Stimulated activated CD4-positive, alpha-beta T cell treated with anti-CD3 and anti-CD28 coated beads, Interleukin-1b, Interleukin-23, amount 100 ng/mL, for 1 hour (primary cell): ENCODE measurements around the gene ZNF649.
A peak's percentile ranks its signal among the peaks of the same experiment; 100 is the strongest.
"Not testable (repeated sequence)": the region's sequence is repeated elsewhere in the genome, so short reads cannot be mapped to it uniquely, and the experiment has no call there.

Experiments used
- DNase-seq, 2 donors: peaks; one replicate each; pipeline ENCODE4 v3.0.0-alpha.2; 2020; ENCODE audit warnings: low read depth in 2 of 2

The ZNF649 gene

DNA sequence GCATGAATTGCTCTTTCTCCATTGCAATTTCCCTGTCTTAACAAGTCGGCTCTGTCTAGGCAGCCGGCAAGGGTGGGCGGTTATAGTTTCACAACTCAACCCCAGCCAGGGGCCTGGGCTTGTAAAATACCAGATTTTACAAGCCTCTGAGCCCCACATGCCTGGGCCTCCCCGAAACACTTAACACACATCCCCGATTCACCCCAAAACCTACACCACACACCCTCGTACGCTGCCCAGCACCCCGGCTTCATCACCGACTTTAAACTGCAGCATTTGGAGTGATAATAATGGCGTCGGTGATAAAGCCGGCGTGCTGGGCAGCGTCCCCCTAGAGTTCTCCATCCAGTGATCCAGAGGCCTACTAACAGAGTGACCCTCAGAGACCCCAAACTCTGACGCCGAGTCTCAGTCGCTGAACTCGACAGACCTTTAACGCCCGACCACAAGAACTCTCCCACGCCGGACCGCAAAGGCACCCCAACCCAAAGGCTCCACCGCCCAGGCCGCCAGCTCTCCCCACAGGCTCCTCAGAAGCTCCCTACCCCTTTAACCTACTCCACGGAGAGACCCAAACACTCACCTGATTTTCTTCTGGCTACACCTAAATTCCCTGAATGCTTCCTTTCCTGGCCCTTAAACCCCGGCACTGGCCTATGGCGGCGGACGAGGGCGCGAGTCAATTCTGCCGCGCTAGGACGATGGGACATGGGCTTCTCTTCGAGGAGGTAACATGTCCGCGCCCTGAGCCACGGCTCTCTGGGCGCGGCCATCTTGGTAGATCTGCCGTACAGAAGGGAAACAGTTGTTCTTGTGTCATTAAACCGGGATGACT, at the start of gene ZNF649:
Gene ZNF649 (minus strand): TSS at position 687 of the 835 bp plus-strand sequence. CDS start 4,910 bp downstream, outside the sequence.
- DNase-seq, result peak; percentile 39 to 58

GRCh38 chr19:51948975-51949374, 44.2 kb upstream of the ZNF649 start:
- DNase-seq, result no peak

- DNase-seq, result no peak
These were observed 41.8 kb upstream of the ZNF649 start for GRCh38 chr19:51946602-51947001.

DNA sequence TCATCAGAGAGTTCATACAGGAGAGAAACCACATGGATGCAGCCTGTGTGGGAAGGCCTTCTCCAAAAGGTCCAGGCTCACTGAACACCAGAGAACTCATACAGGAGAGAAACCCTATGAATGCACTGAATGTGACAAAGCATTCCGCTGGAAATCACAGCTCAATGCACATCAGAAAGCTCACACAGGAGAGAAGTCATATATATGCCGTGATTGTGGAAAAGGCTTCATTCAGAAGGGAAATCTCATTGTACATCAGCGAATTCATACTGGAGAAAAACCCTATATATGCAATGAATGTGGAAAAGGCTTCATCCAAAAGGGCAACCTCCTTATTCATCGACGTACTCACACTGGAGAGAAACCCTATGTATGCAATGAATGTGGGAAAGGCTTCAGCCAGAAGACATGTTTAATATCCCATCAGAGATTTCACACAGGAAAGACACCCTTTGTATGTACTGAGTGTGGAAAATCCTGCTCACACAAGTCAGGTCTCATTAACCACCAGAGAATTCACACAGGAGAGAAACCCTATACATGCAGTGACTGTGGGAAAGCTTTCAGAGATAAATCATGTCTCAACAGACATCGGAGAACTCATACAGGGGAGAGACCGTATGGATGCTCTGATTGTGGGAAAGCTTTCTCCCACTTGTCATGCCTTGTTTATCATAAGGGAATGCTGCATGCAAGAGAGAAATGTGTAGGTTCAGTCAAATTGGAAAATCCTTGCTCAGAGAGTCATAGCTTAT, 40.2 kb upstream of the ZNF649 start:
- no peak for DNase-seq

- DNase-seq, result no peak
These were observed 34.1 kb upstream of the ZNF649 start for GRCh38 chr19:51938936-51939335.

GRCh38 chr19:51931921-51932320, 27.1 kb upstream of the ZNF649 start:
- no peak for DNase-seq

- no peak for DNase-seq
These were observed 23.0 kb upstream of the ZNF649 start for GRCh38 chr19:51927859-51928258.

DNA sequence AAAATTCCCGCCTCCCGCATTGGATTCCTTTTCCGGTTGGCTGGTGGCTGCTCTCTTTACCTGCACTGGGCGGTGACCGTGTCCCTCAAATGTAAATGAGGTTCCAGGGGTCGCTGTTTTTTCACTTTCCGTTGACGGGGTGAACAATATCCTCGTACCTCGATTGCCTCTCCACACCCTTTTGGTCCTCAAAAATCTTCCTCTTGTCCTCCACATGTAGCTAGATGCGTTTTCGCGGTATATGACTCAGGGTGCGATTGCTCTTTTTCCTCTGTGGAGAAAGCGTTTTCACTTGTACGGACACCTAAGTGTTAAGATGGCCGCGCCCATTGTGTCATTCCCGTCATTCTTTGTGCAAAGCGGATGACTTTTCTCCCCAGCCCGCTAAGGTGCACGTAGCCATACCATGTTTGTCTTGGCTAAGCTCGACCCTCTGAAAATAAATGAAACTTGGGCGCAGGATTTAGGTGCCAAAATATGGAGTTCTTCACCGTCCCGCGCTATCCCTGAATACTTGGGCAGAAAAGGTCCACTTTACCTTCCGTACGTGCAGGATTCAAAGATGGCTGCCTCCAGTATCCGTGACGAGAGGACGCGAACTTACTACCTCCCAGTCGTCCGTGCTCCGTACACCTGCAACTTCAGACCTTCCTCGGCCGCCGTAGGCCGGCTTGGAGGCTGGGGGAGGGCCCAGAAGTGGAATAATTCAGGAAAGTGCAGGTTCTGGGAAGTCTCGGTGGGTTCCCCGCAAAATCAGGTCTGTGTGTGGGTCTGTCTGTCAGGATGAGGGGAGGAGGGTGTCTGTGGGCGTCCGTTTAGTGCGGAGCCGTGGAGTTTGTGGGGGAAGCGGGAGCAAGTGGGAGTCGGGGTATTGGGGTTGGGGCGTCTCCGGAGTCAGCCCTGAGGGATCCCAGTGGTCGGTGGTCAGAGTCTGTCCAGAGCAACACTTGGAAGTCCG, 22.2 kb upstream of the ZNF649 start, which contains the start of gene ZNF613:
Gene ZNF613 (plus strand): TSS at position 689 of the 958 bp plus-strand sequence. CDS start 8,749 bp downstream, outside the sequence.
- DNase-seq, result peak; percentile 66 to 67

DNA sequence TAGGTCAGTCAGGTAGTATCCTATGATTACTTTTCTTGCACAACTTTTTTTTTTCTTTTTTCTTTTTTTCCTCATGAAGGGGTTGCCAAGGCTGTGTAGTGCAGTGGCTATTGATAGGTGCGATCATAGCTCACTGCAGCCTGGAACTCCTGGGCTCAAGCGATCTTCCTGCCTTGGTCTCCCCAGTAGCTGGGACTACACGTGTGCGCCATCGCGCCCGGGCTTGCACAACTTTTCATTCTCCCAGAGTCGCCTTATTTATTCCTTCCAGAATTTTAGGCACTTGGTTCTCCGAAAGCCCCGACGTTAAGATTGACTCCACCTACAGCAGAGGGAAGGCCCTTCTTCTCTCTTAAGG, 21.6 kb upstream of the ZNF649 start:
- no peak for DNase-seq

DNA sequence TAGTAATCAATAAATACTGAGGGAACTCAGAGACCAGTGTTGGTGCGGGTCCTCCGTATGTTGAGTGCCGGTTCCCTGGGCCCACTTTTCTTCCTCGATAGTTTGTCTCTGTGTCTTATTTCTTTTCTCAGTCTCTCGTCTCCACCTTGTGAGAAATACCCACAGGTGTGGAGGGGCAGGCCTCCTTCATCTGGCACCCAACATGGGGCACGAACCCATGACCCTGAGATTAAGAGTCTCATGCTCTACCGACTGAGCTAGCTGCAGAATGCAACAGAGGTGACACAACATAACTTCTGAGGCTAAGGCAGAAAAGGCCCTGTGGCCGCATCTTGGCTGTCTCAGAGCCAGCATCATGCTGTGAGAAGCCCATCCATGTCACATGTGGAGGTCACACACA, 17.1 kb upstream of the ZNF649 start:
- DNase-seq, result no peak

DNA sequence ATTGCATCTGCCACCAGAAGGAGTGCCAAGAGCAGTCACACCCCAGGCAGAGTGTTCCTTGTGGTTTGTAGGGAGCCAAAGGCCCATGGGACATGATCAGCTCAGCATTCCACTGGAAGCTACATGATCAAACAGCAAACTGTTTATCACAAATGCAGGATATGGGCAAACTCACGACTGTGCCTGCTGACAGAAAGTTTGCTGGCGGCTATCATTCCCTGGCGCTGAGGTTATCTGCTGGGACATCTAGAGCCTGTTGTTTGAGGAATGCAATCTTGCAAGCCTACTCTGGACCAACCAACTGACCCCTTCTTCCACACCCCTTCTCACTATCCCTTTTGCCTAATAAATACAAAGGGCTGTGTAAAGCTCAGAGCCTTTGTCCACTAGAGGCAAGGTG, 14.8 kb upstream of the ZNF649 start:
- no peak for DNase-seq

DNA sequence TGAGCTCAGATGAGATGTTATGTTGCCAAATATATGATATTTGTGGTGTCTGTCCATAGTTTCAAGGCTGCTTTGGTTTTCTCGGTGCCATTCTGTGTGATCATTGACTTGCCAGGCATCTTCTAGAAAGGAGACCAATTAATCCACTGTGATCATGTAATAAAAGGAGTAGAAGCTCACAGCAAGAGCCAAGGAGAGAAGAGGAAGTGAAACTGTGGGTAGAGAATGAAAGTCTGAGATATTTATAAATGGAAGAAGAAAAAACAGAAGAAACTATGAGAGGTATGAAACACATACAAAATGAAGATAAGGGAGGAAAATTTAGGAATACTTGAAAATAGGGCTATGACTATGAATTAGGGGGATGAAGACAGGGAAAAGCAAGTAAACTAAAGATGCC, 11.3 kb upstream of the ZNF649 start:
- no peak for DNase-seq

- DNase-seq, result no peak
These were observed 10.6 kb upstream of the ZNF649 start for GRCh38 chr19:51915324-51915867.

DNA sequence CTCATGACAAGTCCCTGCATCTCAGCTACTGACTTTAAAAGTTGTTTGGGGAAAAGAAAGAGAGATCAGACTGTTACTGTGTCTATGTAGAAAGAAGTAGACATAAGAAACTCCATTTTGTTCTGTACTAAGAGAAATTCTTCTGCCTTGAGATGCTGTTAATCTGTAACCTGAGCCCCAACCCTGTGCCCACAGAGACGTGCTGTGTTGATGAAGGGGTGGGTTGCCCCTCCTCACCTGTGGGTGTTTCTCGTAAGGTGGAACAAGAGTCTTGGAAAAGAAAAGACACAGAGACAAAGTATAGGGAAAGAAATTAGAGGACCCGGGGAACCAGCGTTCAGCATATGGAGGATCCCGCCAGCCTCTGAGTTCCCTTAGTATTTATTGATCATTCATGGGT, 3.2 kb upstream of the ZNF649 start:
- not testable (repeated sequence) for DNase-seq

DNA sequence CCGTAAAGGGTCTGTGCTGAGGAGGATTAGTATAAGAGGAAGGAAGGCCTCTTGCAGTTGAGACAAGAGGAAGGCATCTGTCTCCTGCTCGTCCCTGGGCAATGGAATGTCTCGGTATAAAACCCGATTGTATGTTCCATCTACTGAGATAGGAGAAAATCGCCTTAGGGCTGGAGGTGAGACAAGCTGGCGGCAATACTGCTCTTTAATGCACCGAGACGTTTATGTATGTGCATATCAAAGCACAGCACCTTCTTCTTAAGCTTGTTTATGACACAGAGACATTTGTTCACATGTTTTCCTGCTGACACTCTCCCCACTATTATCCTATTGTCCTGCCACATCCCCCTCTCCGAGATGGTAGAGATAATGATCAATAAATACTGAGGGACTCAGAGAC, 1.3 kb upstream of the ZNF649 start:
- DNase-seq, result not testable (repeated sequence)

GRCh38 chr19:51905639-51906038, 822 bp upstream of the ZNF649 start:
- not testable (repeated sequence) for DNase-seq

DNA sequence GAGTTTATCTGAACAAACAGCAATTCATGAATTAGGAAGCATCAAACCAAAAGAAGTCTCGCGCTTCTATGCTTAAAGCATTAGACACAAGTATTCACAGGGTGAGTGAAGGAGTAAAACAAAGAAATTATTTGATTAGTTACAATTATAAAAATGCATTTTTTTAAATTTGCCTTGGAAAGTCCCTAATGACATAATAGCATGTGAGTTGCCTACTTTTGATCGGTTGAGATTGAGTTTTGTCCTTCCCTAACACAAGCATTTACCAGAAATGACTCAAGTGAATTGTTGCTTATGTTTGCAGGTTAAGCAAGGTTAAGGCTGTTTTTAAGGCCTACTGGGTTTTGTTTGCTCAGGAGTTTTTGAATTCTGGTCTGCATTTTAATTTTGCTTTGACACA, 389 bp upstream of the ZNF649 start:
- no peak for DNase-seq

DNA sequence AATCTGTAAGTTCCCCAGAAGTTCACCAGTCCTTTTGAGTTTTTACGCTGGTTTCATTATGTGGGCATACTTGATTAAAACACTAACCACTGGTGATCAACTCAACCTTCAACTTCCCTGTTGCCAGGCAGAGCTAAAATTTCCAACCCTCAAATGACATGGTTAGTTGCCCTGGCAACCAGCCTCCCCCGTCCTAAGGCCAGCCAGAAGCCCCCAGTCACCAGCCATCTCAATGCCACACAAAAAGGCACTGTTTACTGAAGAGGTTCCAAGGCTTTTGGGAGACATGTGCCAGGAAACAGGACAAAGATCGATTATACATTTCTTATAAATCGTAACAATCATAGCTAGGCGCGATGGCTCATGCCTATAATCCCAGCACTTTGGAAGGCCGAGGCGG, 1.6 kb downstream of the ZNF649 start:
- DNase-seq, result no peak

DNA sequence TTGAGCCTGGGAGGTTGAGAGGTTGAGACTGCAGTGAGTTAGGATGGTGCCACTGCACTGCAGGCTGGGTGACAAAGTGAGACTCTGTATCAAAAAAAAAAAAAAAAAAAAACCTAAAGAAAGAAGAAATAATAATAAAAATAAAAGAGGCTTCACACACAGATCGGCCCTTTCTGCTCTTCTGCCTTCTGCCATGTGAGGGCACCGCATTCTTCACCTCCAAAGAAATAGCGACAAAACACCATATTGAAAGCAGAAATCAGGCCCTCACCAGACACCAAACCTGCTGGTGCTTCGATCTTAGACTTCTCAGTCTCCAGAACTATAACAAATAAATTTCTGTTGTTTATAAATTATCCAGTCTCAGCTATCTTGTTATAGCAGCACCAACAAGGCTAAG, 3.0 kb downstream of the ZNF649 start:
- no peak for DNase-seq

DNA sequence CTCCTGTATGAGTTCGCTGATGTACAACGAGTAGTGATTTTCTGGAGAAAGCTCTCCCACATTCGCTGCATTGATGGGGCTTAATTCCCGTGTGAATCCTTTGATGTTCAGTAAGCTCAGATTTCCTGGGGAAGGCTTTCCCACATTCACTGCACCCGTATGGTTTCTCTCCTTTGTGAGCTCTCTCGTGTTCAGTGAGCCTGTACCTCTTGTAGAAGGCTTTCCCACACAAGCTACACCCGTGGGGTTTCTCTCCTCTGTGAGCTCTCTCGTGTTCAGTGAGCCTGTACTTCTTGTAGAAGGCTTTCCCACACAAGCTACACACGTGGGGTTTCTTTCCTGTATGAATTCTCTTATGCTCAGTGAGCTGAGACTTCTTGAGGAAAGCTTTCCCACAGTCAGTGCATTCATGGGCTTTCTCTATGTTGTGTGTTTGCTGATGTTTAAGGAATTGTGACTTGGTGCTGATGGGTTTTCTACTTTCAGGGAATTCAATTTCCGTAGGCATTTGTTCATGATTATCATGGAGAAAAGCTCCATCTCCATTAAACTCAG, 13.5 kb downstream of the ZNF649 start:
- DNase-seq, result no peak

- DNase-seq, result no peak
These were observed 14.9 kb downstream of the ZNF649 start for GRCh38 chr19:51889934-51890333.
